HUES64 (cell line): Measurements from ENCODE around the gene KRTAP13-3.

Source experiments
- H3K27ac ChIP-seq: 2 replicates; pipeline ENCODE4 v1.7.0; 2013; ENCODE audit warnings: low read depth, low read length, inconsistent platforms
- H3K27me3 ChIP-seq: 2 replicates; pipeline ENCODE4 v1.6.1; 2013; ENCODE audit warnings: mild to moderate bottlenecking, low read length; ENCODE audit not compliant: insufficient read depth
- H3K36me3 ChIP-seq: 2 replicates; pipeline ENCODE4 v1.6.1; 2013; ENCODE audit warnings: mild to moderate bottlenecking, low read length; ENCODE audit not compliant: insufficient read depth
- H3K4me1 ChIP-seq: 2 replicates; pipeline ENCODE4 v1.6.1; 2013; ENCODE audit warnings: mild to moderate bottlenecking, low read length, moderate library complexity; ENCODE audit not compliant: insufficient read depth
- H3K4me3 ChIP-seq: 2 replicates; pipeline ENCODE4 v1.5.1; 2013; ENCODE audit warnings: mild to moderate bottlenecking, low read length, moderate library complexity
- H3K9ac ChIP-seq: 2 replicates; pipeline ENCODE4 v1.6.1; 2013; ENCODE audit warnings: mild to moderate bottlenecking, low read depth, low read length
- H3K9me3 ChIP-seq: 2 replicates; pipeline ENCODE4 v1.6.1; 2013; ENCODE audit warnings: low read depth, low read length; ENCODE audit not compliant: insufficient read depth
- WGBS: fragments of 150-250, 120-280 bp; methylation state at CpG from one replicate; pipeline ENCODE4 v1.1.7; 2013; ENCODE audit warnings: missing lambda C conversion rate; 5-methylcytosine and 5-hydroxymethylcytosine counted together

The KRTAP13-3 gene

DNA sequence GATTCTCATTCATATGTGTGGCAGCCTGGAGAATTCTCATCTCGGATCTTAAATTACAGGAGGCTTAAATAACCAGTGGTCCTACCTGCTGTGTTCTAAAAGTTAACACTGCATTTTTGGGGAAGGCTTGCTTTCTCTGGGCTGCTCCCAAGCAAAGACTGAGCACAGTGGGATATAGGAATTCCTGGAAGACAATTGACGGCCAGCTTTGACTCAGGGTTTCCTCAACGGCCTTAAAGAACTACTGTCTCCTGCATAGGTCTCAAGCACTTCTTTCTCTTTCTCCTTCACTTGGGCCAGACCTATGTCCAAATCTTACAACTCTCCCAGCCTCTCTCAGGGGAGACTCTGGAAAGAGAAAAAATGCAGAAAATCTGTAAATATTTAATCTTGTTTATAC, 1.0 kb upstream of the KRTAP13-3 start:
- Histone ChIP-seq H3K4me3 (no peak overlapping the region), H3K9ac (no peak overlapping the region), H3K9me3 (0 out of 2 replicates have a peak, but pooled peaks cover 3% of the 10 kb centered on the region), H3K36me3 (no peaks in the 10 kb centered on the region), H3K4me1 (peaks cover 24% of the 10 kb centered on the region), H3K27me3 (no peaks in the 10 kb centered on the region), H3K27ac (peak overlapping the region; percentile 75; the same call in 1 of the 2 replicates)
- WGBS, result 12% methylated on average over 3 of the region's 3 CpGs

DNA sequence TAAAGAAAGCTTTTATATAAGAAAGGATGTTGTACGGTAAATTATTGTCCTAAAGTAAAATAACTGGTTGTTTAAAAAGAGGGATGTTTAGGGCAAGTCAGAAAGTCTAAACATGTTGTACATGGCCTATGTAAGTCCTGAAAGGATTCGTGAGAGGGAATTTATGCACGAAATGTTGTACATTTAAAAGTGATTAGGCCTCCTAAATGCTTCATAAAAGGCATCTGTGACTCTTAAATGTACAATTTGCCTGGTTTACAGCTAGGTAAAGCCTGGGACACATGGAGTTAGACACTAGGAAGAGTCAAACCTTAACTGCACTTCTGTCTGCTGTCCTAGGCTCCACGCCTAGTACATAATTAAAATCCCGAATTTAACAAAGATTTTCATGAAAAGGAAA, 9.7 kb downstream of the KRTAP13-3 start:
- Histone ChIP-seq H3K4me3 (no peak overlapping the region), H3K27me3 (no peaks in the 10 kb centered on the region), H3K36me3 (no peaks in the 10 kb centered on the region), H3K4me1 (no peaks in the 10 kb centered on the region), H3K27ac (no peak overlapping the region), H3K9ac (no peak overlapping the region), H3K9me3 (peaks cover 24% of the 10 kb centered on the region)
- 91% methylated on average over 5 of the region's 5 CpGs for whole genome bisulfite sequencing

- no peak overlapping the region for H3K27ac ChIP-seq
- H3K4me1 ChIP-seq, result no peaks in the 10 kb centered on the region
- H3K4me3 ChIP-seq, result peak overlapping the region; percentile 10; the same call in 1 of the 2 replicates
- 25% methylated on average over 13 of the region's 14 CpGs for WGBS
- H3K9ac ChIP-seq, result no peak overlapping the region
- no peaks in the 10 kb centered on the region for H3K27me3 ChIP-seq
- H3K9me3 ChIP-seq, result no peaks in the 10 kb centered on the region
- no peaks in the 10 kb centered on the region for H3K36me3 ChIP-seq
Measured at GRCh38 chr21:30408782-30409494, 16.8 kb downstream of the KRTAP13-3 start.

- H3K9ac ChIP-seq, result no peak within 1 kb of the TSS
- no peaks in the 10 kb centered on the region for H3K9me3 ChIP-seq
- H3K27me3 ChIP-seq, result no peaks in the 10 kb centered on the region
- no peaks in the 10 kb centered on the region for H3K36me3 ChIP-seq
- H3K4me3 ChIP-seq, result no peak within 1 kb of the TSS
- H3K27ac ChIP-seq, result no peak within 1 kb of the TSS
- H3K4me1 ChIP-seq, result no peaks in the 10 kb centered on the region
- 93% methylated on average over 4 of the region's 4 CpGs for WGBS
Measured at GRCh38 chr21:30395731-30396130, 30.0 kb downstream of the KRTAP13-3 start, which contains the start of gene KRTAP13-1. Gene KRTAP13-1 (plus strand): TSS chr21:30396031. CDS start chr21:30396087, 56 bp downstream.

- Histone ChIP-seq H3K27me3 (no peaks in the 10 kb centered on the region), H3K27ac (no peak overlapping the region), H3K9me3 (no peaks in the 10 kb centered on the region), H3K36me3 (no peaks in the 10 kb centered on the region), H3K4me3 (no peak overlapping the region), H3K9ac (no peak overlapping the region), H3K4me1 (no peaks in the 10 kb centered on the region)
- 92% methylated on average over 2 of the region's 2 CpGs for WGBS
Measured at GRCh38 chr21:30391492-30392025, 34.2 kb downstream of the KRTAP13-3 start.

GRCh38 chr21:30382201-30382600, 43.5 kb downstream of the KRTAP13-3 start:
- Histone ChIP-seq H3K4me1 (no peaks in the 10 kb centered on the region), H3K9me3 (no peaks in the 10 kb centered on the region)

More at GRCh38 chr21:30382201-30382600, 43.5 kb downstream of the KRTAP13-3 start:
- Histone ChIP-seq H3K4me3 (no peak overlapping the region), H3K27ac (no peak overlapping the region), H3K9ac (no peak overlapping the region), H3K36me3 (no peaks in the 10 kb centered on the region), H3K27me3 (no peaks in the 10 kb centered on the region)
- WGBS, result 86% methylated on average over 1 of the region's 1 CpG
